Activated CD8-positive, alpha-beta T cell treated with anti-CD3 and anti-CD28 coated beads for 36 hours (primary cell): ENCODE data around the gene PHLDB3. TPM values are rescaled to one million over a fixed set of nuclear protein-coding genes. Genes with fewer than 3 reads are reported as not detected.

Experiments
- ATAC-seq: fragments of 200-7000 bp; cut with Tn5 transposase; one replicate; pipeline ENCODE4 v1.10.0; 2021; ENCODE audit warnings: mild to moderate bottlenecking, moderate library complexity
- CTCF ChIA-PET: fragments of 350-600 bp; sonication (Branson Sonifier 250); formaldehyde crosslinking; loops from one replicate; lab custom pipeline; 2021; ENCODE audit warnings: antibody characterized with exemption; lab: Charles Lee
- POLR2A ChIA-PET: fragments of 350-600 bp; sonication (Branson Sonifier 250); formaldehyde crosslinking; loops from one replicate; lab custom pipeline; 2021; ENCODE audit warnings: antibody characterized with exemption; lab: Charles Lee
- DNase-seq: peaks from one replicate; pipeline ENCODE4 v3.0.0-alpha.2; 2020
- H3K27ac Mint-ChIP-seq: one replicate; pipeline ENCODE4 v1.8.0; 2021; ENCODE audit warnings: mild to moderate bottlenecking, mixed read lengths
- H3K27me3 Mint-ChIP-seq: one replicate; pipeline ENCODE4 v1.8.0; 2021; ENCODE audit warnings: mixed read lengths
- H3K36me3 Mint-ChIP-seq: one replicate; pipeline ENCODE4 v1.8.0; 2021; ENCODE audit warnings: low read depth, mixed read lengths
- H3K4me1 Mint-ChIP-seq: one replicate; pipeline ENCODE4 v1.8.0; 2021; ENCODE audit warnings: low read depth, mixed read lengths
- H3K4me3 Mint-ChIP-seq: one replicate; pipeline ENCODE4 v1.8.0; 2021; ENCODE audit warnings: mild to moderate bottlenecking, moderate library complexity, mixed read lengths
- H3K9me3 Mint-ChIP-seq: one replicate; pipeline ENCODE4 v1.8.0; 2021; ENCODE audit warnings: mixed read lengths
- intact Hi-C: fragments of 100-400 bp; cut with micrococcal nuclease; formaldehyde crosslinking; loops from one replicate; pipeline ENCODE4 v1.10.0; 2022
- total RNA-seq, 2 experiments: library from RNA; stranded (reverse); gene quantifications; one replicate each; pipeline ENCODE4 v1.2.3, GENCODE V29; 2021
- TF ChIP-seq, protein P1 (sequence below): fragments of 200-600 bp; IDR thresholded peaks from one replicate; pipeline ENCODE4 v1.8.0; 2022; ENCODE audit warnings: antibody characterized with exemption, mild to moderate bottlenecking

Gene PHLDB3
- total RNA-seq, 2 experiments from 2014 or later = 14.7 to 17.5 TPM

DNA sequence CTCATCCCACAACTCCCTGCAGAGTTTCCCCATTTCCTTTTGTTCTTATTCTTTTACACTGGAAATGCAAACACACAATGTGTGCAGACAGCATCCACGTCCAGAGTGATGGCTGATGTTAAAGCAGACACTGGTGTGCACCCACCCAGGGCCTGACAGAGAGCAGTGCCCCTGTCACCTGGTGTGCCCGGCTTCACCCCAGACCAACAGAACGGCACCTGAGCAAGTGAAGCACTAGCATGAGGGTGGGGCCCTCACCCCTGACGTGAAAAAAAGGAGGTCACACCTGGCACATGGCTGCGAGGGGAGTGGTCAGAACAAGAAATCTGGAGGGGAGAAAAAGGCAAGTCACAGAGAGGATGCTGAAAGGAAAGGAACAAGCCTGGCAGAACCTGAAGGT is 40.7 kb upstream of the PHLDB3 start:
- H3K9me3 Mint-ChIP-seq = no peaks in the 10 kb centered on the region
- H3K4me3 Mint-ChIP-seq = no peak overlapping the region
- intact Hi-C loops = no loop called here
- H3K27me3 Mint-ChIP-seq = no peaks in the 10 kb centered on the region
- peak overlapping the region; percentile 55 for H3K27ac Mint-ChIP-seq
- H3K4me1 Mint-ChIP-seq = no peaks in the 10 kb centered on the region
- ChIA-PET CTCF (interaction anchor here (1.9 kb wide), 1 partner anchor 10 kb away, joined by 9 read pairs; no protein-coding TSS in a partner anchor), POLR2A (no interaction called here)
- H3K36me3 Mint-ChIP-seq = peaks cover 15% of the 10 kb centered on the region
- ATAC-seq (no peak), DNase-seq (no peak)
- TF ChIP-seq, protein P1, sequence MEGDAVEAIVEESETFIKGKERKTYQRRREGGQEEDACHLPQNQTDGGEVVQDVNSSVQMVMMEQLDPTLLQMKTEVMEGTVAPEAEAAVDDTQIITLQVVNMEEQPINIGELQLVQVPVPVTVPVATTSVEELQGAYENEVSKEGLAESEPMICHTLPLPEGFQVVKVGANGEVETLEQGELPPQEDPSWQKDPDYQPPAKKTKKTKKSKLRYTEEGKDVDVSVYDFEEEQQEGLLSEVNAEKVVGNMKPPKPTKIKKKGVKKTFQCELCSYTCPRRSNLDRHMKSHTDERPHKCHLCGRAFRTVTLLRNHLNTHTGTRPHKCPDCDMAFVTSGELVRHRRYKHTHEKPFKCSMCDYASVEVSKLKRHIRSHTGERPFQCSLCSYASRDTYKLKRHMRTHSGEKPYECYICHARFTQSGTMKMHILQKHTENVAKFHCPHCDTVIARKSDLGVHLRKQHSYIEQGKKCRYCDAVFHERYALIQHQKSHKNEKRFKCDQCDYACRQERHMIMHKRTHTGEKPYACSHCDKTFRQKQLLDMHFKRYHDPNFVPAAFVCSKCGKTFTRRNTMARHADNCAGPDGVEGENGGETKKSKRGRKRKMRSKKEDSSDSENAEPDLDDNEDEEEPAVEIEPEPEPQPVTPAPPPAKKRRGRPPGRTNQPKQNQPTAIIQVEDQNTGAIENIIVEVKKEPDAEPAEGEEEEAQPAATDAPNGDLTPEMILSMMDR = no peak

DNA sequence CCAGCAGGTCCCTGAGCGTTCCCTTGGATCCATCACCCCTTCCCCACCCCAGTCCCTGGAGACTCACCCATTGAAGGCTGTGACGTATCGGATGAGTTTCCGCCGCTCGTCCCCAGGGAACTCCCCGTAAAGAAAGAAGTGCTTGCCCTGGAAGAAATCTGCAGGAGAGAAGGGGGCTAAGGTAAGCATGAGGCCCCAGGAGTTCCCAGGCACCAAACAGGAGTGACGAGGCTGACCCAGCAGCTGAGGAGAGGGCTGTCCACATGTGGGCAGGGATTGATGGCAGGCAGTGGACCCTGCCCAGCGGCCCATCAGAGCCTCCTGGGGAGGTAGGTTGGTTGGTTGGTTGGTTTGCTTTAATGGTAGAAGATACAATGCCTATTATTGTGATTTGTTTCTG is 39.5 kb upstream of the PHLDB3 start:
- peaks cover 23% of the 10 kb centered on the region for H3K36me3 Mint-ChIP-seq

DNA sequence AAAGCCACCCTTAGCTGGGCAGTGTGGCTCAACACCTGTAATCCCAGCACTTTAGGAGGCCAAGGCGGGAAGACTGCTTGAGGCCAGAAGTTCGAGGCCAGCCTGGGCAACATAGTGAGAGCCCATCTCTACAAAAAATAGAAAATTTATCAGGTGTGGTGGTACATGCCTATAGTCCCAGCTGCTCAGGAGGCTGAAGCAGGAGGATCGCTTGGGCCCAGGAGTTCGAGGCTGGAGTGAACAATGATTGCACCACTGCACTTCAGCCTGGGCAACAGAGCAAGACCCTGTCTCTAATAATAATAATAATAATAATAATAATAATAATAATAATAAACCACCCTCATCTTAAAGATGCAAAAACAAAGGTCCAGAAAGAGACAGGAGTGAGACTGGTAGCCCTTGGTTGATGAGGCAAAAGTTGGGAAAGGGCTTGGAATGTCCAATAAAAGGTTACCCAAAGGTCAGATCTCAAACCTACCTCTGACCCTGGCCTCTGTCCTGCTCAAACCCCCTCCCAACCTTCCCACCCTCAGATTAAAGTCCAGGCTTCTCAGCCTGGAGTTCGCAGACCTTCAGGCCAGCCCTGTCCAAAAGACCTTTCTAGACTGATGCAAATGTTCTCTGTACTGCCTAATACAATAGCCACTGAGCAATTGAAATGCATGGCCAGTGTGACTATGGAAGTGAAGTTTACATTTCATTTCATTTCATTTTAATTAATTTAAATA is 37.5 kb upstream of the PHLDB3 start:
- no peak for DNase-seq

More for the DNA sequence above, 39.5 kb upstream of the PHLDB3 start:
- ChIA-PET CTCF (interaction anchor here (1.4 to 1.9 kb wide), 2 partner anchors 11 to 16 kb away, joined by 3 to 9 read pairs; no protein-coding TSS in a partner anchor), POLR2A (no interaction called here)
- Mint-ChIP-seq H3K4me1 (no peaks in the 10 kb centered on the region), H3K27ac (no peak overlapping the region), H3K27me3 (no peaks in the 10 kb centered on the region), H3K9me3 (peaks cover 3% of the 10 kb centered on the region), H3K4me3 (no peak overlapping the region)
- intact Hi-C loops = no loop called here
- ATAC-seq (no peak), DNase-seq (no peak)
- TF ChIP-seq, protein P1 = no peak

DNA sequence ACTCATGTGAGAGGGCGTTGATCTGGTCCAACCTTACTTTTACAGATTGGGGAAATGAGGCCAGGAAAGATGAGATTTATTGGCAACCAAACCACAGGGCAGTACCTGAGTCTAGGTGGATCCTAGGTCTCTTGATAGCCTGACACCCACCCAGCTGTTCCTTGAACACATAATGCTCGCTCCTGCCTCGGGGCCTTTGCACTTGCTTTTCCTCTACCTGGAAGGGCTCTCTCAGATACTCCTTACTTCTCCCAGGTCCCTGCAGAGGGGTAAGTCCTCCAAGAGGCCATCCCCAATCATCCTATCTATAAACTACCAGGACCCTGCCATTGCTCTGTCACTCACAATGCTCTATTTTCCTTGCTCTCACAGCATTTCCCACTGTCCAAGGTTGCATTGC is 35.8 kb upstream of the PHLDB3 start:
- Mint-ChIP-seq H3K4me3 (no peak overlapping the region), H3K27me3 (no peaks in the 10 kb centered on the region), H3K27ac (no peak overlapping the region), H3K36me3 (peaks cover 38% of the 10 kb centered on the region), H3K4me1 (peaks cover under 1% of the 10 kb centered on the region), H3K9me3 (peaks cover 3% of the 10 kb centered on the region)
- ATAC-seq = no peak
- TF ChIP-seq, protein P1 = no peak
- DNase-seq = no peak
- ChIA-PET CTCF (interaction anchor here (1.9 kb wide), 1 partner anchor 15 kb away, joined by 8 read pairs; no protein-coding TSS in a partner anchor), POLR2A (no interaction called here)
- intact Hi-C loops = no loop called here

More for the DNA sequence above, 37.5 kb upstream of the PHLDB3 start:
- intact Hi-C loops = no loop called here
- no peaks in the 10 kb centered on the region for H3K27me3 Mint-ChIP-seq
- ATAC-seq = no peak
- no peaks in the 10 kb centered on the region for H3K4me1 Mint-ChIP-seq
- no peak overlapping the region for H3K27ac Mint-ChIP-seq
- ChIA-PET CTCF (interaction anchor here (1.9 kb wide), 1 partner anchor 13 kb away, joined by 8 read pairs; no protein-coding TSS in a partner anchor), POLR2A (interaction anchor here (1.3 kb wide), 1 partner anchor 11 kb away, joined by 3 read pairs; no protein-coding TSS in a partner anchor)
- no peak overlapping the region for H3K4me3 Mint-ChIP-seq
- peaks cover 3% of the 10 kb centered on the region for H3K9me3 Mint-ChIP-seq
- peaks cover 38% of the 10 kb centered on the region for H3K36me3 Mint-ChIP-seq
- TF ChIP-seq, protein P1 = no peak

DNA sequence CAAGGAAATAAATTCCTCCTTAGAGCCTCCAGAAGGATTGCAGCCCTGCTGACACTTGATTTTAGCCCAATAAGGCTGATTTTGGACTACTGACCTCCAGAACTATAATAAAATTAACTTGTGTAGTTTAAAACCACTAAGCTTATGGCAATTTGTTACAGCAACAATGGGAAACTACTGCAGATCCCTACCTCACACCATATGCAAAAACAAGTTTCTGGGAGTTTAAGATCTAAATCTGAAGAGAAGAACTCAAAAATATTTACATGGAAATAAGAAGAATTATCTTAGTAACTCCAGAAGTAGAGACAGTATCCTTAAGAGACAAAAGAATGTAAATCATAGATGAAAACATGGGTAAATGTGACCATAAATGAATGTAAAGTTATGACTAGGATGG is 34.4 kb upstream of the PHLDB3 start:
- H3K27me3 Mint-ChIP-seq = no peaks in the 10 kb centered on the region

More for the DNA sequence above, 34.4 kb upstream of the PHLDB3 start:
- H3K27ac Mint-ChIP-seq = no peak overlapping the region
- TF ChIP-seq, protein P1 = no peak
- POLR2A ChIA-PET = no interaction called here
- peaks cover 3% of the 10 kb centered on the region for H3K9me3 Mint-ChIP-seq
- intact Hi-C loops = loop anchor here (10.0 kb wide), 1 partner anchor 56 kb away; the partner anchor contains the start of genes IRGQ and ZNF576
- CTCF ChIA-PET = interaction anchor here (6.0 to 8.1 kb wide), 2 partner anchors 17 to 56 kb away, joined by 56 to 75 read pairs; partner anchors contain the start of genes IRGQ and ZNF576
- no peak for DNase-seq
- H3K36me3 Mint-ChIP-seq = peaks cover 36% of the 10 kb centered on the region
- peaks cover 4% of the 10 kb centered on the region for H3K4me1 Mint-ChIP-seq
- H3K4me3 Mint-ChIP-seq = no peak overlapping the region
- ATAC-seq = no peak
